HepG2 (cell line): Measurements from ENCODE around the gene RPS6KA2. TPM values are rescaled to one million over a fixed set of nuclear protein-coding genes. Genes with fewer than 3 reads are reported as not detected.

Experiments used
- ATAC-seq: fragments of 200-7000 bp; cut with Tn5 transposase; 3 replicates; pipeline ENCODE4 v1.9.1; 2020; ENCODE audit warnings: mild to moderate bottlenecking, moderate library complexity
- BruUV-seq: library from RNA; stranded (reverse); fragments of 400-500 nt; replicated peaks from 2 replicates; lab custom pipeline; 2021; lab: Mats Ljungman, UMichigan
- CTCF ChIA-PET: fragments of 300-600 bp; formaldehyde crosslinking; extraction: SDS; loops from one replicate; lab custom pipeline; 2021; ENCODE audit warnings: low total read pairs, inconsistent platforms, low intra/inter-chr PET ratio; lab: Yijun Ruan, JAX
- POLR2A ChIA-PET: fragments of 350-600 bp; sonication (Branson Sonifier 250); formaldehyde crosslinking; loops from one replicate; lab custom pipeline; 2020; ENCODE audit warnings: antibody characterized with exemption, inconsistent platforms; lab: Yijun Ruan, JAX
- DNase-seq: peaks from one replicate; pipeline ENCODE4 v3.0.0-alpha.2; 2015; ENCODE audit warnings: low spot score
- FAIRE-seq: peaks from 3 replicates; lab custom pipeline; 2011; peaks lifted over from hg19 to GRCh38; lab: Jason Lieb, UNC
- H2AFZ ChIP-seq: one replicate; pipeline ENCODE4 v1.6.1; 2011; ENCODE audit warnings: low read length, inconsistent platforms
- H3K27ac ChIP-seq: fragments of 300-600 bp; 3 replicates; pipeline ENCODE4 v1.8.0; 2011; ENCODE audit warnings: mixed run types, mild to moderate bottlenecking, mixed read lengths, low read length, inconsistent platforms; ENCODE audit not compliant: insufficient read depth; ENCODE audit errors: extremely low read length
- H3K27me3 ChIP-seq, 2 experiments: fragments of 200-600 bp in 1 of 2; 2 replicates in 1 of 2; 3 replicates in 1 of 2; pipeline versions ENCODE4 v1.6.0 to v1.8.0; 2011; ENCODE audit warnings: low read length in 2 of 2, mild to moderate bottlenecking in 2 of 2, moderate library complexity in 2 of 2, inconsistent platforms in 1 of 2; ENCODE audit not compliant: insufficient read depth in 2 of 2, control insufficient read depth in 1 of 2
- H3K36me3 ChIP-seq, 2 experiments: fragments of 200-600 bp in 1 of 2; replicated peaks in 1 of 2; 2 replicates in 1 of 2; 3 replicates in 1 of 2; pipeline versions ENCODE4 v1.5.1 to v1.8.0; 2011; ENCODE audit warnings: low read length in 2 of 2, inconsistent platforms in 1 of 2; ENCODE audit not compliant: insufficient read depth in 2 of 2, control insufficient read depth in 1 of 2
- H3K4me1 ChIP-seq: 2 replicates; pipeline ENCODE4 v1.5.1; 2012; ENCODE audit warnings: low read length, inconsistent platforms; ENCODE audit not compliant: insufficient read depth
- H3K4me2 ChIP-seq: 2 replicates; pipeline ENCODE4 v1.6.0; 2011; ENCODE audit warnings: low read depth, low read length, inconsistent platforms
- H3K4me3 ChIP-seq, 3 experiments: fragments of 200-600 bp in 1 of 3; sonication (generic), shearing (Covaris generic) in 1 of 3; replicated peaks in 1 of 3; 2 replicates each; pipeline ENCODE4 v1.5.1; 2011 to 2016; ENCODE audit warnings: low read length in 3 of 3, inconsistent platforms in 2 of 3, low read depth in 2 of 3, mild to moderate bottlenecking in 2 of 3, control low read depth in 1 of 3, mixed read lengths in 1 of 3; ENCODE audit not compliant: insufficient read depth in 1 of 3
- H3K79me2 ChIP-seq: one replicate; pipeline ENCODE4 v1.6.1; 2011; ENCODE audit warnings: low read length, inconsistent platforms; ENCODE audit not compliant: insufficient read depth
- H3K9ac ChIP-seq: 2 replicates; pipeline ENCODE4 v1.6.0; 2011; ENCODE audit warnings: mild to moderate bottlenecking, low read depth, low read length, inconsistent platforms; ENCODE audit not compliant: insufficient read depth
- H3K9me3 ChIP-seq: 2 replicates; pipeline ENCODE4 v1.5.1; 2012; ENCODE audit warnings: mild to moderate bottlenecking, low read length
- H4K20me1 ChIP-seq: 2 replicates; pipeline ENCODE4 v1.6.0; 2011; ENCODE audit warnings: inconsistent platforms, mild to moderate bottlenecking, low read length, moderate library complexity; ENCODE audit not compliant: insufficient read depth
- GTF3A ChIP-seq: sonication (generic); formaldehyde crosslinking; conservative IDR thresholded peaks from 2 replicates; pipeline ENCODE4 v1.4.0; 2020; ENCODE audit warnings: mild to moderate bottlenecking, missing genetic modification reagents
- ZBED4 ChIP-seq: sonication (generic); formaldehyde crosslinking; IDR thresholded peaks from 2 replicates; pipeline ENCODE4 v1.4.0; 2020; ENCODE audit warnings: missing genetic modification reagents, borderline replicate concordance
- ZNF335 ChIP-seq: sonication (generic); formaldehyde crosslinking; IDR thresholded peaks from 2 replicates; pipeline ENCODE4 v1.4.0; 2020; ENCODE audit warnings: missing genetic modification reagents
- ZSCAN9 ChIP-seq: IDR thresholded peaks from 2 replicates; pipeline ENCODE4 v1.6.1; 2016; ENCODE audit warnings: borderline replicate concordance
- WGBS: methylation state at CpG from one replicate; pipeline ENCODE4 v1.1.6; 2017; ENCODE audit warnings: low lambda C conversion rate; 5-methylcytosine and 5-hydroxymethylcytosine counted together
- in situ Hi-C: cut with HindIII; loops from 2 replicates; pipeline ENCODE4 v1.10.0; 2017; ENCODE audit warnings: low pct_unique_long_range_greater_than_20kb; ENCODE audit not compliant: extremely low pct_ligation_motif_present
- intact Hi-C: fragments of 100-400 bp; cut with micrococcal nuclease; formaldehyde crosslinking; loops from one replicate; pipeline ENCODE4 v1.10.0; 2022; ENCODE audit not compliant: unreplicated experiment
- polyA plus RNA-seq, 8 experiments: library from polyadenylated mRNA; depleted of rRNA in 3 of 8; stranded (reverse) in 7 of 8; unstranded in 1 of 8; fragments of >200 nt; fragmentation: Illumina TruSeq in 4 of 8; extraction: Trizol in 4 of 8; gene quantifications; 2 replicates each; pipeline versions ENCODE4 v1.2.1 to v1.2.3, GENCODE V29; 2011 to 2016; ENCODE audit warnings: low read depth in 4 of 8, missing spikeins in 1 of 8, mixed read lengths in 1 of 8; ENCODE audit not compliant: insufficient read depth in 1 of 8
- total RNA-seq, 5 experiments: library from RNA; depleted of rRNA; stranded (reverse); fragments of >200 nt; fragmentation: Illumina TruSeq; extraction: Trizol; gene quantifications; 2 replicates each; pipeline ENCODE4 v1.2.3, GENCODE V29; 2016; ENCODE audit warnings: low read depth in 1 of 5

The RPS6KA2 gene
- total and polyA plus RNA-seq, 2 of the 13 experiments (the other 11 are each of a cell fraction or from before 2014, with no cell fraction given), result 0.22 to 0.38 TPM

- TF ChIP-seq ZBED4, result no peak
- TF ChIP-seq ZSCAN9 (CRISPR knock-in tag), result no peak
Observed at GRCh38 chr6:166630462-166630861, 3.4 kb upstream of the RPS6KA2 start (continued).

- intact Hi-C loops, result no loop called here
- peaks cover 16 to 79% of the 10 kb centered on the region in 2 experiments for H3K27me3 ChIP-seq
- H3K36me3 ChIP-seq, result no peaks in the 10 kb centered on the region
- ATAC-seq (no peak), FAIRE-seq (no peak), DNase-seq (no peak)
- no peak overlapping the region for H3K4me2 ChIP-seq
- no peaks in the 10 kb centered on the region for H3K79me2 ChIP-seq
- CTCF ChIA-PET, result no interaction called here
- 15% methylated on average over 5 of the region's 5 CpGs for WGBS
- no peak overlapping the region for H3K4me3 ChIP-seq
- BruUV-seq, result no TSS peak
- H3K9ac ChIP-seq, result no peak overlapping the region
- no peak overlapping the region for H3K27ac ChIP-seq
- H4K20me1 ChIP-seq, result no peaks in the 10 kb centered on the region; the same call in 1 of the 2 replicates
- no peak overlapping the region for H2AFZ ChIP-seq
- no peaks in the 10 kb centered on the region for H3K9me3 ChIP-seq
- in situ Hi-C loops, result no loop called here
- POLR2A ChIA-PET, result no interaction called here
- 0 out of 2 replicates have a peak, but pooled peaks have one; percentile 10 for TF ChIP-seq GTF3A (CRISPR knock-in tag)
- TF ChIP-seq ZNF335, result no peak
- H3K4me1 ChIP-seq, result peaks cover 12% of the 10 kb centered on the region
Observed at GRCh38 chr6:166629628-166630027, 2.6 kb upstream of the RPS6KA2 start.
